SW 1271 (cell line): ENCODE data around the gene HUS1B.
"Not testable (repeated sequence)": the region's sequence is repeated elsewhere in the genome, so short reads cannot be mapped to it uniquely, and the experiment has no call there.

Source experiments
- DNase-seq, 2 experiments: peaks; one replicate each; lab custom pipeline; 2025; lab: John Stamatoyannopoulos, UW

Gene HUS1B

GRCh38 chr6:656460-657252, at the start of gene HUS1B:
Gene HUS1B, minus strand, starts transcription at chr6:657100. Its CDS starts 156 bp downstream, at chr6:656944.
- DNase-seq = no peak

- DNase-seq = no peak
Measured at GRCh38 chr6:706146-706545, 49.2 kb upstream of the HUS1B start.

GRCh38 chr6:705047-705446, 48.1 kb upstream of the HUS1B start:
- no peak for DNase-seq

- DNase-seq = no peak
Measured at GRCh38 chr6:704046-704445, 47.1 kb upstream of the HUS1B start.

DNA sequence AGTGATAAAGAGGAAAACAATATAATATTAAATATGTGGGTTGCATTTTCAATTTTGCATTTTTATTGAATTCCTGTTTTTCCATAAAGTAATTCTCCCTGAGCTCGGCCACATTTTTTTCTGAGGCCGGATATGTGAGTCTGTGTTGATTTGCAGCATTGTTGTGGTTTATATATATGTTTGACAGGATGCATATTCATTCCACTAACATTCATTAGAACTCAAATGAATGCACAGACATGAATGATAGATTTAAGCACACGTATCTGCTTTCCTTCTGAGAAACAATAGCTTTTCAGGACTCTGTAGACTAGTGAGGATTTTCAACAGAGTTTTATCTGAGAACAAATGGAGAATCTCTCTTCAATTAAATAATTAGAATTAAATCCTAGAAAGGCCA, 46.7 kb upstream of the HUS1B start:
- no peak for DNase-seq

- no peak for DNase-seq
Measured at GRCh38 chr6:701700-702479, 45.0 kb upstream of the HUS1B start.

DNA sequence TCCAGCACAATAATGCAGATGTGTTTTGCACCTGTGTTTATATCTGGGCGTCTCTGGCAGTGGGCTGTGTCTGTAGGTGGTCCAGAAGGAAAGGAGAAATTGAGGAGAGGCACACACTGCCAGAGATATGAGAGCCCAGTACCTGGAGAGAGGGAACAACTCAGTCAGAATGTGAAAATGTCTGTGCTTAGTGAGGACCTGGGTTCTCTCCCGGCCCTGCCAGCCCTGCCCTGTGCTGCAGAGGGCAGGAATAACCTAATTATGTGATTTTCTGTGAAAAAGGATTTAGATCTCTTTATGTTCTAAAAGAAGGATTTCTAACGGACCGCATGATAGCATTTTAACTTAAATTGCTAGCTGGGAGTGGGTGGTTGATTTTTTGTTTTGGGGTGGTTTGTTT, 44.3 kb upstream of the HUS1B start:
- no peak for DNase-seq

- DNase-seq = no peak
Measured at GRCh38 chr6:700490-700889, 43.6 kb upstream of the HUS1B start.

GRCh38 chr6:699319-699718, 42.4 kb upstream of the HUS1B start:
- DNase-seq = no peak

DNA sequence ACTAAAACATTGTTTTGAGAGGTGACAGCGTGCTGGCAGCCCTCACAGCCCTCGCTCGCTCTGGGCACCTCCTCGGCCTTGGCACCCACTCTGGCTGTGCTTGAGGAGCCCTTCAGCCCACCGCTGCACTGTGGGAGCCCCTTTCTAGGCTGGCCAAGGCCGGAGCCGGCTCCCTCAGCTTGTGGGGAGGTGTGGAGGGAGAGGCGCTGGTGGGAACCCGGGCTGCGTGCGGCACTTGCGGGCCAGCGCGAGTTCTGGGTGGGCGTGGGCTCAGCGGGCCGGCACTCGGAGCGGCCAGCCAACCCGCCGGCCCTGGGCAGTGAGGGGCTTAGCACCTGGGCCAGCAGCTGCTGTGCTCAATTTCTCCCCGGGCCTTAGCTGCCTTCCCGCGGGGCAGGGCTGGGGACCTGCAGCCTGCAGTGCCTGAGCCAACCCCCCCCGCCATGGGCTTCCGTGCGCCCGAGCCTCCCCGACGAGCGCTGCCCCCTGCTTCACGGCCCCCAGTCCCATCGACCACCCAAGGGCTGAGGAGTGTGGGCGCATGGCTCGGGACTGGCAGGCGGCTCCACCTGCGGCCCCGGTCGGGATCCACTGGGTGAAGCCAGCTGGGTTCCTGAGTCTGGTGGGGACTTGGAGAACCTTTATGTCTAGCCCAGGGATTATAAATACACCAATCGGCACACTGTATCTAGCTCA, 37.7 kb upstream of the HUS1B start:
- DNase-seq = not testable (repeated sequence)

GRCh38 chr6:693723-694009, 36.8 kb upstream of the HUS1B start:
- DNase-seq = no peak

- peak; percentile 78 to 81 for DNase-seq
Measured at GRCh38 chr6:692858-693722, 36.2 kb upstream of the HUS1B start, which contains the start of gene EXOC2. Gene EXOC2, minus strand, starts transcription at chr6:693139. Its CDS starts 55,321 bp downstream, at chr6:637818.

GRCh38 chr6:692356-692851, 35.5 kb upstream of the HUS1B start:
- DNase-seq = peak in 1 of 2 experiments; percentile 52

GRCh38 chr6:689223-689622, 32.3 kb upstream of the HUS1B start:
- DNase-seq = no peak

DNA sequence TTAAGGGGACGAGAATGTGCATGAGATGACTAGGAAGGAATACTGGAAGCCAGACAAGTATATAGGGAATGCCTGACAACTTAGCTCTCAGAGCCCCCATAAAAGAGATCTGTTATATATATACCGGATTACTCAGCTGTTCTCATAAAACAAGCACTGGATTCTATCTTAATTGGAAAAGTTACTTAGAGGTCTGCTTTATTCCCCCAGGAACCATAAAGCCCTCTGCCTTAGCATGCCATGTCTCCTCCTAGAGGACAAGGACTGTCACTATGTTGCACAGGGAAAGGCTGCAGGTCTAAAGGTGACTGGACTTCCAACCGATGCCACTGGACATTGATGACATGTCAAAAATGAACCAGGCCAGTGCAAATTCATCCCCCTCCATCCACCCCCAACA, 29.6 kb upstream of the HUS1B start:
- DNase-seq = peak in 1 of 2 experiments; percentile 9

GRCh38 chr6:684831-685636, 28.1 kb upstream of the HUS1B start:
- no peak for DNase-seq

GRCh38 chr6:683742-684440, 27.0 kb upstream of the HUS1B start:
- DNase-seq = no peak

DNA sequence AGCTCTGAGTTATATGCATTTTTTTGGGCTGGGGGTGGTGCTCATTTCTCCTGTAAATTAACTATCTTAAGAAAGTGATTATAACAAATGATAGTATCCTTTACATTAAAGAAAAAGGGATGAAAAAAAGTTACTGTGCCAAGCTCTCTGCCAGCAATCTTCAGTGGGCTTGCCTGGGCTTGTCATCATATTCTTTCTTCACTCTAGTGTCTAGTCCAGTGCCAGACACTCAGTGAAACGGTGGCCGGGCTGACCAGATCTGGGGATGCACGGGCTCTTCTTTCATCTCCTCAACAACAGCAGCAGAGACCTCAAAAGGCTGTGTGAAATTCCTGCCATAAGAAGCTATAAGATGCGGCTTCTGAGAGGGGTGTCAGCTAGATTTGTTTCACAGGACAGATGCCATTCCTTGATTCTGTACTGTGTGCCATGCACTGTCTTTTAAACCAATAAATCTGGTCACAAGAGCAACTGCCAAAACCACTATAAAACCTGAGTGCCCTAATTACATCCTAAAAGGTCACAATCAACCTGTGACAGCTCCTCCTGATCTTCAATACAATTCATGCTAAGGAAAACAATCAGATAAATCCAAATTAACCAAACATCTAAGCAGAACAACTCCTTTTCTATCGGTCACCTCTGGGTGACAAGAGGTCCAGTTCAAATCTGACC, 23.9 kb upstream of the HUS1B start:
- no peak for DNase-seq

DNA sequence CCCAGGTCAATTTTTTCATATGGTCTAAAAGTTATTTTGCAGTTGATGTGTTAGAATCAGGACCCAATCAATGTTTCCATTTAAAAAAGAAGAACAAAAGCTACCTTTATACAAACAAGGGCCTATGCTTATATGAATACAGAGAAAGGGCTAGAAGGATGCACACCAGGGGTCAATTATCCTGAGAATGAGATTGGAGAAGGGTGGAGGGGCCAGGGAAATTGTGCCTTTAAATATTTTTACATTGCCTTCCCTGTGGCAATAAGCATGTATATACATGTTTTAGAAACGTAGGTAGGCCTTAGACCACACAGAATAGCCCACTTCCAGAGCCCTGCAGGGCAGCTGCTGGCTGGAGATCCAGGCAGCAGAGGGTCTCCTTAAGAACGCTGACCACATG, 23.4 kb upstream of the HUS1B start:
- no peak for DNase-seq

DNA sequence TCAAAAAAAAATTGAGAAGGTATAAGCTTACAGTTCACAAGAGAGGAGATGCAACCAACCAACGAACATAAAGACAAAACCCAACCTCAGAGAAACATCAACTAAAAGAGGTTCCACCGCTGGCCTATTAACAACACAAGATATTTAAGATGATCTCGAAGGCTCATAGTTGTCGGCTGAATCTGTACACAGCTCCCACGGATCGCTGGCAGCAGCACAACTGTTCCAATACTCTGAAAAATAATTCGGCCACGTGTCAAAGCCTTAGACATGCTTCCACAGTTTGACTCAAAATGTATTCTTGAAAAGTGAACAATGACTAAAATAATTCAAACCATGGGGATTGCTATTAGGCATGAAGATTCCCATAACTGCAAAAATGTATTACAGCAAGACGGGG, 22.4 kb upstream of the HUS1B start:
- DNase-seq = no peak
